A549 (cell line): ENCODE measurements around the gene MIER1.

Source experiments
- CEBPB ChIP-seq, 2 experiments: fragments of >200 bp in 1 of 2; sonication (Bioruptor Twin) in 1 of 2; formaldehyde crosslinking in 1 of 2; IDR thresholded peaks; 2 replicates each; pipeline ENCODE4 v1.6.1; 2012 to 2016
- EP300 ChIP-seq, 2 experiments: fragments of >200 bp; sonication (Bioruptor Twin); formaldehyde crosslinking; IDR thresholded peaks; 2 replicates in 1 of 2; 3 replicates in 1 of 2; pipeline ENCODE4 v1.6.1; 2016 to 2017
- FOSL2 ChIP-seq, 2 experiments: fragments of 450-650 bp in 1 of 2; fragments of >200 bp in 1 of 2; sonication (Bioruptor Twin) in 1 of 2; formaldehyde crosslinking; IDR thresholded peaks; 2 replicates each; pipeline versions ENCODE4 v1.5.0 to v1.6.1; 2016 to 2020; ENCODE audit warnings: mild to moderate bottlenecking in 1 of 2, moderate library complexity in 1 of 2
- POLR2A ChIP-seq: IDR thresholded peaks from 2 replicates; pipeline ENCODE4 v1.6.1; 2012; ENCODE audit warnings: mild to moderate bottlenecking, low read length
- TF ChIP-seq, protein P1 (sequence below): fragments of >200 bp; sonication (Bioruptor Twin); formaldehyde crosslinking; IDR thresholded peaks from 3 replicates; pipeline ENCODE4 v1.5.1; 2016

GRCh38 chr1:67004176-67004575 lies 79.4 kb downstream of the MIER1 start:
- TF ChIP-seq POLR2A (no peak), EP300 (IDR thresholded peaks at IDR 0.05) (no peak), CEBPB (IDR thresholded peaks at IDR 0.05) (no peak), FOSL2 (IDR thresholded peaks at IDR 0.05) (no peak), FOSL2 (CRISPR knock-in tag; IDR thresholded peaks at IDR 0.05) (no peak)
- TF ChIP-seq, protein P1, sequence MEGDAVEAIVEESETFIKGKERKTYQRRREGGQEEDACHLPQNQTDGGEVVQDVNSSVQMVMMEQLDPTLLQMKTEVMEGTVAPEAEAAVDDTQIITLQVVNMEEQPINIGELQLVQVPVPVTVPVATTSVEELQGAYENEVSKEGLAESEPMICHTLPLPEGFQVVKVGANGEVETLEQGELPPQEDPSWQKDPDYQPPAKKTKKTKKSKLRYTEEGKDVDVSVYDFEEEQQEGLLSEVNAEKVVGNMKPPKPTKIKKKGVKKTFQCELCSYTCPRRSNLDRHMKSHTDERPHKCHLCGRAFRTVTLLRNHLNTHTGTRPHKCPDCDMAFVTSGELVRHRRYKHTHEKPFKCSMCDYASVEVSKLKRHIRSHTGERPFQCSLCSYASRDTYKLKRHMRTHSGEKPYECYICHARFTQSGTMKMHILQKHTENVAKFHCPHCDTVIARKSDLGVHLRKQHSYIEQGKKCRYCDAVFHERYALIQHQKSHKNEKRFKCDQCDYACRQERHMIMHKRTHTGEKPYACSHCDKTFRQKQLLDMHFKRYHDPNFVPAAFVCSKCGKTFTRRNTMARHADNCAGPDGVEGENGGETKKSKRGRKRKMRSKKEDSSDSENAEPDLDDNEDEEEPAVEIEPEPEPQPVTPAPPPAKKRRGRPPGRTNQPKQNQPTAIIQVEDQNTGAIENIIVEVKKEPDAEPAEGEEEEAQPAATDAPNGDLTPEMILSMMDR = no peak
